H1 (cell line): ENCODE measurements around the gene TMSB4Y.

Experiments used
- CBX5 ChIP-seq: fragments of 300-800, 300-1000 bp; sonication (generic); IDR thresholded peaks from 2 replicates; pipeline ENCODE4 v1.7.1; 2016; ENCODE audit warnings: antibody characterized with exemption, low read length, low read depth
- EP300 ChIP-seq, 2 experiments: IDR thresholded peaks; 1 replicate in 1 of 2; 2 replicates in 1 of 2; pipeline ENCODE4 v1.6.1; 2011 to 2012; ENCODE audit warnings: low read depth in 2 of 2, low read length in 2 of 2, mild to moderate bottlenecking in 2 of 2, borderline replicate concordance in 1 of 2, inconsistent platforms in 1 of 2, moderate library complexity in 1 of 2

DNA sequence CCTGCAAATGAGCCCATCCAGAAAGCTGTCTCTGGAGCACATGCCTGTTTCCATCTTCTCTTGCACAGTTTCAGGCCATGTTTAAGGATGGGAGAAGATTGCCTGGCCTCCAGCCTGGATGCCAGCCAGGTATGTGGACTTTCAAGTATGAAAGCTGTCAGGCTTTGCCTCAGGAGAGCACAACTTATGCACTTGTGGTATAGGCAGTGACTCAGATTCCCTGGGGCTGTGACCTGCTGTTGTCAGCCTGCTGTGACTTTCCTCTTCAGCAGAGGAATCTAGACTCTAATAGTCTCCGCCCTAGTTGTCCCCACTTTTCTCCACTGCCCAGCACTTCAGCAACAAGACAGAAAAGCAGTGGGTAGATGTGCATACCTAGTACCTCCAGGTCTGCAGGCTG is 51.0 kb downstream of the TMSB4Y start:
- TF ChIP-seq EP300 (IDR thresholded peaks at IDR 0.05; ENCODE audit: borderline replicate concordance in 1 of 2, low read depth in 2 of 2, low read length in 2 of 2) (no peak), CBX5 (no peak)
